ENCODE results near the gene JAK1.

Gene JAK1

DNA sequence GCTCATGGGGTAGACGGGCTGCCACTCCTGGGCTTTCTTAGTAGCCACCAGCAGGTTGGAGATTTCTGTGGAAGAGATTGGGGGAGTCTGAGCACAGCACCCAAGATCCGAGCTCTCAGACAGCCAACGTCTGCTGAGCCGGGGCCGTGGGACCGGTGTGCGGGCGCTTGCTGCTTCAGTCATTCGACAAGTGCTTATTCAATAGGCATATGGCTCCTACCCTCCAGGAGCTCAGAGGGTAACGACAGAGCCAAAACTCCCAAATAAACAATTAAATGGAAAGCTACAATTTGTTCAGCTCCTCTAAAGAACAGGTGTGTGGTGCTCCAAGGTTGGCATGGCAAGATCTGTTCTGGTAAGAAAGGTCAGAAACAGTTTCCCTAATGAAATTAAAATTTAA, 115.5 kb downstream of the JAK1 start:
- no peak for TF ChIP-seq POLR2A (IDR thresholded peaks at IDR 0.05; ENCODE audit: low read depth, low read length)
- no peak for TF ChIP-seq POU2F2 (IDR thresholded peaks at IDR 0.05; ENCODE audit: low read depth, low read length)
- TF ChIP-seq PAX5 (IDR thresholded peaks at IDR 0.05; ENCODE audit: insufficient read depth, low read length, severe bottlenecking): no peak
- TF ChIP-seq SPI1 (IDR thresholded peaks at IDR 0.05; ENCODE audit: low read depth, low read length): no peak
- no peak for TF ChIP-seq TAF1 (IDR thresholded peaks at IDR 0.05; ENCODE audit: low read depth, low read length)
- no peak for TF ChIP-seq POLR2AphosphoS5 (IDR thresholded peaks at IDR 0.05; ENCODE audit: low read depth, low read length)
- DNase-seq (ENCODE audit: insufficient read length, low spot score): no peak
- FAIRE-seq: no peak

DNA sequence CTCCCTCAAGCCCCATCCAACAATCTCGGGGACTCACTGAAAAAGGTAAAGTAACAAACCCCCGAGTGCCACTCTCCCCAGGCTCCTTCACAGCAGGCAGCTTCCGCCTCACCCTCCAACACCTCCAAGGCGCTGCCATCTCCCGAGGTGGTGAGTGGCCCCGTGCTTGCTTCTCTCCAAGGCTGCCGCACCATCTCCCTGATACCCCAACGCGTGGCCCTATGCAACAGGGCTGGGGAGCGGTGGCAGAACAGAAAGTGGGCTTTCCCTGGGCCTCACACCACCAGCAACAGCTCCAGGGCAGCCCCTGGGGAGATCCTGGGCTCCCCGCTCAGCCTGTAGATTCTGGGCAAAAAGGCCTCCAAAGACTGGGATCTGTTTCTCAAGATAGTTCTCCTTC, 116.4 kb downstream of the JAK1 start:
- TF ChIP-seq POLR2AphosphoS5 (IDR thresholded peaks at IDR 0.05; ENCODE audit: low read depth, low read length) (no peak), POLR2A (IDR thresholded peaks at IDR 0.05; ENCODE audit: low read depth, low read length) (no peak), SPI1 (IDR thresholded peaks at IDR 0.05; ENCODE audit: low read depth, low read length) (no peak), POU2F2 (IDR thresholded peaks at IDR 0.05; ENCODE audit: low read depth, low read length) (no peak), PAX5 (IDR thresholded peaks at IDR 0.05; ENCODE audit: insufficient read depth, low read length, severe bottlenecking) (no peak), TAF1 (IDR thresholded peaks at IDR 0.05; ENCODE audit: low read depth, low read length) (no peak)
- no peak for DNase-seq (ENCODE audit: insufficient read length, low spot score)
- FAIRE-seq: no peak

DNA sequence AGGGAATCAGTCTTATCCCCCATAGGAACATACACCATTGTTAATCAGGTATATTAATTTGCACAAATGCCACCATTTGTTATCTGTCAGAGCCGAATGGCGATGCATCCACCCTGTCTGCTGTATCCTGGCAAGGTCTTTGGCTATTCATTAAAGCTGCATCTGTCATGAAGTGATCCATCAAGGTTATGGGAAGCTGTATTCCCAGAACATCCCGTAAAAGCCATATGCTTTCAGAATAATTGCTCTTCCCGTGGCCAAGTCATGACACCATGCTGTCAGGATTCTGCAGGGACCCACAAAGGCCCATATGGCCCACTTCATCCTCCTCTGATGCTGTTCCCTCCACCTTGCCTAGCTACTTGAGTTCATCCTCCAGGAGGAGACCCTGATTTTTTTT, 117.5 kb downstream of the JAK1 start:
- TF ChIP-seq TAF1 (IDR thresholded peaks at IDR 0.05; ENCODE audit: low read depth, low read length) (no peak), POLR2AphosphoS5 (IDR thresholded peaks at IDR 0.05; ENCODE audit: low read depth, low read length) (no peak), POLR2A (IDR thresholded peaks at IDR 0.05; ENCODE audit: low read depth, low read length) (no peak), POU2F2 (IDR thresholded peaks at IDR 0.05; ENCODE audit: low read depth, low read length) (no peak), SPI1 (IDR thresholded peaks at IDR 0.05; ENCODE audit: low read depth, low read length) (no peak), PAX5 (IDR thresholded peaks at IDR 0.05; ENCODE audit: insufficient read depth, low read length, severe bottlenecking) (no peak)
- no peak for DNase-seq (ENCODE audit: insufficient read length, low spot score)
- no peak for FAIRE-seq

DNA sequence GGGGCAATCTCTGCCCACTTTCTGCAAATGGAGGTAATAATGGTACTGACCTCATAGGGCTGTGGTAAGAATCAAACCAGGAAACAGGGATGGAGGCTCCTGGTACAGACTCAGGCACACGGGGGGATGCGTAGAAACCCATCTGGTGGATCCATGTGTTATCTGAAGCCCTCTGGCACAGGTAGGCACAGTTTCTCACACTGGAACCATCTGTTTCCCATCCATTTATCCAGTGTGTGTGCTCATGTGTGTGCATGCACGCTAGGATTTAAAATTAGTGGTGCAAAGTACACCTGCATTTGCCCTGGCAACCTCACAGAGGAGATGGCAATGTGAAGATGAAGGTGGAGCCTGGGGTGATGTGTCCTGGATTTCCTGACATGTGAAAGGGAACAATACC, 118.2 kb downstream of the JAK1 start:
- TF ChIP-seq SPI1 (IDR thresholded peaks at IDR 0.05; ENCODE audit: low read depth, low read length) (no peak), POU2F2 (IDR thresholded peaks at IDR 0.05; ENCODE audit: low read depth, low read length) (no peak), PAX5 (IDR thresholded peaks at IDR 0.05; ENCODE audit: insufficient read depth, low read length, severe bottlenecking) (no peak), TAF1 (IDR thresholded peaks at IDR 0.05; ENCODE audit: low read depth, low read length) (no peak), POLR2AphosphoS5 (IDR thresholded peaks at IDR 0.05; ENCODE audit: low read depth, low read length) (no peak), POLR2A (IDR thresholded peaks at IDR 0.05; ENCODE audit: low read depth, low read length) (no peak)
- no peak for DNase-seq (ENCODE audit: insufficient read length, low spot score)
- FAIRE-seq: no peak

DNA sequence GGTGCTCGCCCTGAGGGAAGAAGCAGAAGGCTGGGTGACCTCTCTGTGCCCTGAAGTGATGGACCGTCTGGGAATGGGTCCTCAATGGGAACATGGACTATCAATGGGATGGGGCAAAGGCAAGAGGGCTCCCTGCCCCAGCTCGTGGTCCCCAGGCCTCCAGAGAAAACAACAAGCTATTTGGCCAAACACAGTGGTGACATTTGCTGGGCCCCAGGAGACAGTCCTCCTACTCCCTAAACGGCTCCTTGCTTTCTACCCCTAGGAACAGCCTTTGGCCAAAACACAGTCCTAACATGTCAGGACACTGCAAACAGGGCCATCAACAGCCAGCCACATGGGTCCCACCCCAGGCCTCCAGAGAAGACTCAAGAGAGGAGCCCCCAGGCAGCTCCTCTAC, 118.7 kb downstream of the JAK1 start:
- TF ChIP-seq TAF1 (IDR thresholded peaks at IDR 0.05; ENCODE audit: low read depth, low read length): no peak
- TF ChIP-seq POLR2A (IDR thresholded peaks at IDR 0.05; ENCODE audit: low read depth, low read length): no peak
- TF ChIP-seq POLR2AphosphoS5 (IDR thresholded peaks at IDR 0.05; ENCODE audit: low read depth, low read length): no peak
- TF ChIP-seq PAX5 (IDR thresholded peaks at IDR 0.05; ENCODE audit: insufficient read depth, low read length, severe bottlenecking): no peak
- TF ChIP-seq SPI1 (IDR thresholded peaks at IDR 0.05; ENCODE audit: low read depth, low read length): no peak
- no peak for TF ChIP-seq POU2F2 (IDR thresholded peaks at IDR 0.05; ENCODE audit: low read depth, low read length)
- FAIRE-seq (no peak), DNase-seq (ENCODE audit: insufficient read length, low spot score) (no peak)

DNA sequence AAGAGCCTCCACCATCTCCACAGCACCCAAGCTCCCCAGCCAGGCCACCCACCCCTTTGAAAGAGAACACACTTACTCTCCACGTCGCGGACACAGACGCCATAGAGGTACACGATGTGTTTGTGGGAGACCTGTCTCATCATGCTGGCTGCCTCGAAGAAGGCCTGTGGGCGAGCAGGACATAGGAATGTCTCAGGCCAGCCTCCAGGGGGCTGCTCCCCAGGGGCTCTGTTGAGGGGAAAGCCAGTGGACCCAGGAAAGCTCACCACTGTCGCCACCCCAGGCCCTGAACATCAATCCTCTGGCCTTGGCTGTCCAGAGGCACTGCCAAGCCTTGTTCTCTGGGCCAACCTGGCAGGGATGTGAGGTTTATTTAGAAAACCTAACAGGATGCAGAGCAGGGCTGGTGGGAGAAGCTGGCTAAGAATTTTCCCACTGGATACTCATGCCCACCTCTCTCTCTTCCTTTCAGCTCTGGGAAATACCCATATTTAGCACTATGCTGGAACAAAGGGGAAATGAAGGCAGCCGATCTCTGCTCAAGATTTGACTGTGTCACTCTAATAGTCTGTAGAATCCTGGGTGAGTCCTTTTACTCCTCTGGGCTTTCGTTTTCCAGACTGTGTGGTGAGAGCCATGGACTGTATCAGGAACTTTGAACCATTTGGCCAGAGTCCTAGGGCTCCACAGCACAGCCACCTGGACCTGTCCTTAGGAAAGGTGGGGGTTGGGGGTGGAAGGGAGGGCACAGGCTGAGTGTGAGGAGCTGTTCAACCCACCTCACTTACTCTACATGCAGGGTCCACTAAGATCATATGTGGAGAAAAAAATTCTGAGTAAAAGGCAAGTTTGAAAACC, 119.5 kb downstream of the JAK1 start:
- FAIRE-seq (no peak), DNase-seq (ENCODE audit: insufficient read length, low spot score) (no peak)
- TF ChIP-seq PAX5 (IDR thresholded peaks at IDR 0.05; ENCODE audit: insufficient read depth, low read length, severe bottlenecking) (no peak), POLR2A (IDR thresholded peaks at IDR 0.05; ENCODE audit: low read depth, low read length) (no peak), POLR2AphosphoS5 (IDR thresholded peaks at IDR 0.05; ENCODE audit: low read depth, low read length) (no peak), POU2F2 (IDR thresholded peaks at IDR 0.05; ENCODE audit: low read depth, low read length) (no peak), SPI1 (IDR thresholded peaks at IDR 0.05; ENCODE audit: low read depth, low read length) (no peak), TAF1 (IDR thresholded peaks at IDR 0.05; ENCODE audit: low read depth, low read length) (no peak)

DNA sequence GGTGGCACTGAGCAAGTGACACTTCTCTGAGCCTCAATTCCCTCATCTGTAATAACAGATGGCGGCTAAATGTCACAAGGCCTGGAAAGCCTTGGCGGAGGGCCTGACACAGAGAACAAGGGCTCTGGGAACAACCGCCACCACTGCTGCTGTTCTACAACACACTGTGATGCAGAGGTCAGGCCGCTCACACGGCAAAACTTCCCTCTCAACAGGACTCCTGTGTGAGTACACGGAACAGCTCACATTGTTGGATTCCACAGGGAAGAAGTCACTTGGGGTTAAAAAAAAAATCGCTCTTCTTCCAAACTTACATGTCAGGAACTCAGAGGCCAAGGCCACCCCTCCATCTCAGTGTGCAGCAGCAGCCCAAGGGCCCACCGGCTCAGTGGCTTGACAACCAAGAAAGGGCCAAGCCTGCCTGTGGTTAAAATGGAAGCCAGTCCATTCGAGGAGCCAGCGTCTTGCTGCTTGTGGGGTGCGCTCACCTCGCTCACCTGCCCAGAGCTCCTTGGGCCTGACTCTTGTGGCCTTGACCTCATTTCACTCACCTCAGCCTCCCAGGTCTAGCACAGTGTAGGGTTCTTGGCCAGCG, 120.4 kb downstream of the JAK1 start:
- TF ChIP-seq TAF1 (IDR thresholded peaks at IDR 0.05; ENCODE audit: low read depth, low read length): no peak
- FAIRE-seq: no peak
- DNase-seq (ENCODE audit: insufficient read length, low spot score): no peak

DNA sequence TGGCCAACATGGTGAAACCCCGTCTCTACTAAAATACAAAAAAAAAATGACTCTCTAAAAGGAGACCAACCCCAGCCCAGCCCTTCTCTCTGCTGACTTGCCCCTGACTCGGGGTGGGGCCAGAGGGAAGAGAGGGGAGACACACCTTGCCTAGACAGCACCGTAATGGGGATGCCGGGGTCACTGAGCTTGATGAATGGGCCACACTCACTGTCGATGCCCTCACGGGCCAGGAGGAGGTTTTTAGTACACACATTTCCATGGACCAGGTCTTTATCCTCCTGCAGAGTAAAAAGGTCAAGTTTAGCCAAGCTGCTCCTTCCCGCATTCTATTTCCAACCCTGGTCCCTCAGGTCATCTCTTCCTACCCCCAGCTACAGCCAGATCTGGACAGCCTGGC, 121.7 kb downstream of the JAK1 start:
- TF ChIP-seq POLR2AphosphoS5 (IDR thresholded peaks at IDR 0.05; ENCODE audit: low read depth, low read length) (no peak), TAF1 (IDR thresholded peaks at IDR 0.05; ENCODE audit: low read depth, low read length) (no peak), POLR2A (IDR thresholded peaks at IDR 0.05; ENCODE audit: low read depth, low read length) (no peak), PAX5 (IDR thresholded peaks at IDR 0.05; ENCODE audit: insufficient read depth, low read length, severe bottlenecking) (no peak), SPI1 (IDR thresholded peaks at IDR 0.05; ENCODE audit: low read depth, low read length) (no peak), POU2F2 (IDR thresholded peaks at IDR 0.05; ENCODE audit: low read depth, low read length) (no peak)

DNA sequence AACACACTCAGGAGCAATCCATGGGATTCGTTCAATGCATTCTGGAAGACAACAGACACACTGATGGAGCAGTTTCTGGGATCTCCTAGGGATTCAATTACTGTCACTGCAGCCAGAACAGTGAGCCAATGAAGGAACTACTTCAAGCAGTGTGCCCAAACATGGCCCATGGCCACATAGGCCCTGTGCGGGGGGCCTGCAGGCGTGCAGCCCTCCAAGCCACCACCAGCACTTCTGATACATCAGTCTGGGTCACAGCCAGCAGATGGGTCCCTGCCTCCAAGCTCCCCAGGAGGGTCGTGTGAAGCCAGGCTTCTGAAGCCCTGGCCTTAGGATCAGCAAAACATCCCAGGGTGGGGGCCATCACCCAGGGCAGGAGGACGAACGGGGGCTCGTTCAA, 122.2 kb downstream of the JAK1 start:
- TF ChIP-seq PAX5 (IDR thresholded peaks at IDR 0.05; ENCODE audit: insufficient read depth, low read length, severe bottlenecking): no peak
- DNase-seq (ENCODE audit: insufficient read length, low spot score) (no peak), FAIRE-seq (no peak)

More for the DNA sequence above, 121.7 kb downstream of the JAK1 start:
- DNase-seq (ENCODE audit: insufficient read length, low spot score): no peak
- FAIRE-seq: no peak

DNA sequence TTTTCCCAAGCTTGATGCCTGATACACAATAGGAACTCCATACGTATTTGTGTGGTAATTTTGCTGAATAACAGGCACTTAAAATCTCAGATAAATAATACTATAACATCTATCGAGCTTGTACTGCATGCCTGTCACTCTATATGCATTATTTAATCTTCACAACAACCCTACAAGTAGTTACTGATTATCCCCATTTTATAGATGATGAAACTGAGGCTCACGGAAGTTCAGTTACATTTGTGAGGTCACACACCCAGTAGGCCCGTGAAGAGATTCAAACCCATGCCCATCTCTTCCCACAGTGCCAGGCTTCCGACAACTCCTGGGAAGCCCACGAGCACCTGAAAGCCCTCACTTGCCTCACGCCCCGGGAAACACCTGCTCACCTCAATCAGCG, 122.7 kb downstream of the JAK1 start:
- no peak for TF ChIP-seq PAX5 (IDR thresholded peaks at IDR 0.05; ENCODE audit: insufficient read depth, low read length, severe bottlenecking)
- TF ChIP-seq TAF1 (IDR thresholded peaks at IDR 0.05; ENCODE audit: low read depth, low read length): no peak
- no peak for TF ChIP-seq POLR2A (IDR thresholded peaks at IDR 0.05; ENCODE audit: low read depth, low read length)
- no peak for TF ChIP-seq POLR2AphosphoS5 (IDR thresholded peaks at IDR 0.05; ENCODE audit: low read depth, low read length)
- no peak for TF ChIP-seq POU2F2 (IDR thresholded peaks at IDR 0.05; ENCODE audit: low read depth, low read length)
- no peak for TF ChIP-seq SPI1 (IDR thresholded peaks at IDR 0.05; ENCODE audit: low read depth, low read length)
- DNase-seq (ENCODE audit: insufficient read length, low spot score): no peak
- FAIRE-seq: no peak

Measured in GM12891 (cell line).